Inferior parietal cortex (tissue), 1 donor: Measurements from ENCODE around the gene POU3F4.
A peak's percentile ranks its signal among the peaks of the same experiment; 100 is the strongest.

Experiments
- DNase-seq: peaks from one replicate; pipeline ENCODE4 v3.0.0-alpha.2; 2016; ENCODE audit errors: extremely low spot score

The POU3F4 gene

DNA sequence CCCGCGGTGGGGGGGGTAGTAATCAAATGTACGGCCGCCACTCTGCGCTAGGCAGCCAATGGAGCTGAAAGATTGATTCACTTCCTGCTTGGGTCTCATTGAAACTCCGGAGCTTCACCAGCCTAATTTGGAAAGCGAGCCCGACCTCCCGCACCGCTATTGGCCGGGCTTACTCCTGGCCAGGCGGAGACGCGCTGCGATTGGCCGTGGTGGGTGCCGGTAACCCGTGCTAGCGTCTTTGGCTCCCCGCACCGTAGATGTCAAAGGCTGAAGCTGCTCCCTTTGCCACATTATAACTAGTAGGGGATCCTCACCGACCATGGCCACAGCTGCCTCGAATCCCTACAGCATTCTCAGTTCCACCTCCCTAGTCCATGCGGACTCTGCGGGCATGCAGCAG, at the start of gene POU3F4:
TSS of gene POU3F4 (plus strand) at position 285 of the 400 bp plus-strand sequence. CDS start at position 320, 35 bp downstream.
- DNase-seq, result peak; percentile 10

DNA sequence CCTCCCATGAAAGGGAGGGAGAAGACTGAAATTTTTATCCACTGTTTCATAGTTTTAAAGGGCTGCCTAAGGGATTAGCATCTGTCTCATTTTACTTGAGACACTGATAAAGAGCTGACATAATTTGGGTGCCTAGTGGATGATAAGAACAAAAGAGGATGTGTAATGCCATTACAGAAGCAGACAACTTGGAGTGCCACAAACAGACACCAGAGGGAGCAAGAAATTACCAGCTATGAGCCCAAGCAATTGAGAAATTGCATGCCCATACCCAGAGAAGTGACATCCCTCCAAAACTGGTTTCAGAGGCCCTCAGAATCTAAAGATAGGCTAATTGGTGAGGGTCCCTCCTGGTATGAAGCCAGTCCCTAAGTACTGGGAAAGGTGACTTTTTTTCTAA, 38.5 kb upstream of the POU3F4 start:
- peak; percentile 13 for DNase-seq

DNA sequence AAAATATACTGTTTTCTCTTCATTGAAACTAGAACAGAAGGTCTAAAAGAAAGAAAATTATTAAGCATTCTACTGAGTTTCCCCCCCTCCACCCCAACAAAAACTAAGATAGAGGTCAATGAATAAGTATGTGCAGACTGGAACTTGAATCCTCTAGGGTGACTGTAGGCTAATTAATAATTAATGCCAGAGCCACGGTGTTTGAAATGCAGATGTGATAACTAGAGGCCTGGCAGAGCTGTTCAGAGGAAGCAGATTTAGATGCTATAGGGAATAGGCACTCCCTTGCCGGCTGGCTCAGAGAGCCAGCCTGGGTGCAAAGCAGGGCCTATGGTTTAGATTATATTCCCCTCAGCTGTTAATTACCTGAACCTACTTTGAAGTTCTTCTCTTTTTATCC, 12.2 kb upstream of the POU3F4 start:
- DNase-seq, result no peak

DNA sequence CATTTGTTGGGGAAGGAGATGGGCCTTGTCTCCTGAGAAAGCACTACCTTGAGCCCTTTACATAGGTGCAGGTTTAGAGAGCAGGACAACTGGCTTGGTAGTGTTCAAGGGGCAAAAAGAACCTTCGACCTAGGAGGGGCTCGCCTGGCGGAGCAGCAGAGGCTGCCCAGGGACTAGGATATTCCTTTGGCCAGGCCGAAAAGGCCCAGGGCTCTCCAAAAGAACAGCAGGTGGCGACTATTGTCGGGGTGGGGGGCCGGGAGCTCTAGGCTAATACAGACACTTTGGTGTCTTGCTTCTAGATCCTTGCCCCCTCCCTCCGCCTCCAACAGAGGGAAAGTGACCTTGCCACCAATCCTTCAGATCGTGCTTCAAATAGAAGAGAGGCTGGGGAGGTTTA, 7.1 kb upstream of the POU3F4 start:
- DNase-seq, result no peak

DNA sequence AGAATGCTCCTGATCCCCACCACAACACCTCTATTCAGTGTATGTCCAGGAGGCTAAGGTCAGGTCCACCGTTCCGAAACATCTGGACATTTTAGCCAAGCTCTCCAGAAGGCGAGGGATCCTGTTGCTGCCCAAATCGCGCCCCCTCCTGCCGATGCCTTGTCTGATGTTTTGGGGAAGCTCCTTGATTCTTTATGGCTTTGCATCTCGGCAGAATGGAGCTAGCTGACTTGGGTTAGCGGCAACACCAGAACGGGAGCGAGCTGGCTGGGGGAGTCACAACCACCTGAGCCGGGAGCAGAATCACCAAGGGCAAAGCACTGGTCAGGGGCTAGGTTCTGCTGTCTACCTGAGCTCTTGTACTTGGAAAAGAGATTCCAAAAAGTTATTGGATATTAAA, 6.6 kb upstream of the POU3F4 start:
- no peak for DNase-seq

DNA sequence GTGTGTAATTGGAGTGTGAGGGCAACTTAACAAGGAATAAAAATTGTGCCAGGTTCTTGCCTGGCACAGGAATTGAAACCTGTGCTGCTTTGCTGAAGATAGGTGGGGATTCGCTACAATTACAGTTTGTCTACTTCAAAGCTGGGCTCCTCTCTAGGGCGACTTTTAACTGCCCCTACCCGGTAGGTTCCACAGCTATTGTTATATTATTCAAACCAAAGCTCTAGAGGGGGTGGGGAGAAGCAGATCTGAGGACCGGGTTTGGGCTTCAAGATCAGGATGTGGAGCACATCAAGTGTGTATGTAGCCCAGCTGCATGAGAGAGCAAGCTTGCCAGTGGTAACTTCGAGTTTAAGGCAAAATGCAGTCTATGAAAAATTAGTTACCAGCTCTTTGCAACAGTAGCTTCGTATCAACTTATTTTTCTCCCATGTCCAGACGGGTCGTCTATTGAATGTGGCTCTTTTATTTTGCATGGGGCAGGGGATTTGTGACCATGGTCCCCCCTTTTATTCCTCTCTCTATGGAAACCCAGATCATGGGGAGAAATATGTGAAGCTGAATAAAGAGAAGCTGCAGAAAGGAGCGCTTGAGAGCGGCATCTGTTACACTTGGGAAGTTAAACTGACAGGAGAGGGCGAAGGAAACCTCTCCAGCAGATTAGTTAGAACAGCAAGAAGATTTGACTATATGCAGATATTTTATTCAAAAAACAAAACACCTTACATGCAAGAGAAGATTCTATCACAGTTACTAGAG, 3.2 kb upstream of the POU3F4 start:
- no peak for DNase-seq

DNA sequence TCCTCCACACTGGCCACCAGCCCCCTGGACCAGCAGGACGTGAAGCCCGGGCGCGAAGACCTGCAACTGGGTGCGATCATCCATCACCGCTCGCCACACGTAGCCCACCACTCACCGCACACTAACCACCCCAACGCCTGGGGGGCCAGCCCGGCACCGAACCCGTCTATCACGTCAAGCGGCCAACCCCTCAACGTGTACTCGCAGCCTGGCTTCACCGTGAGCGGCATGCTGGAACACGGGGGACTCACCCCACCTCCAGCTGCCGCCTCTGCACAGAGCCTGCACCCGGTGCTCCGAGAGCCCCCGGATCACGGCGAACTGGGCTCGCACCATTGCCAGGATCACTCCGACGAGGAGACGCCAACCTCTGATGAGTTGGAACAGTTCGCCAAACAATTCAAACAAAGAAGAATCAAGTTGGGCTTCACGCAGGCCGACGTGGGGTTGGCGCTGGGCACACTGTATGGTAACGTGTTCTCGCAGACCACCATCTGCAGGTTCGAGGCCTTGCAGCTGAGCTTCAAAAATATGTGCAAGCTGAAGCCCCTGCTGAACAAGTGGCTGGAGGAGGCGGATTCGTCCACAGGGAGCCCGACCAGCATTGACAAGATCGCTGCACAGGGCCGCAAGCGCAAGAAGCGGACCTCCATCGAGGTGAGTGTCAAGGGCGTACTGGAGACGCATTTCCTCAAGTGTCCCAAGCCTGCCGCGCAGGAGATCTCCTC, 600 bp downstream of the POU3F4 start:
- DNase-seq, result no peak

DNA sequence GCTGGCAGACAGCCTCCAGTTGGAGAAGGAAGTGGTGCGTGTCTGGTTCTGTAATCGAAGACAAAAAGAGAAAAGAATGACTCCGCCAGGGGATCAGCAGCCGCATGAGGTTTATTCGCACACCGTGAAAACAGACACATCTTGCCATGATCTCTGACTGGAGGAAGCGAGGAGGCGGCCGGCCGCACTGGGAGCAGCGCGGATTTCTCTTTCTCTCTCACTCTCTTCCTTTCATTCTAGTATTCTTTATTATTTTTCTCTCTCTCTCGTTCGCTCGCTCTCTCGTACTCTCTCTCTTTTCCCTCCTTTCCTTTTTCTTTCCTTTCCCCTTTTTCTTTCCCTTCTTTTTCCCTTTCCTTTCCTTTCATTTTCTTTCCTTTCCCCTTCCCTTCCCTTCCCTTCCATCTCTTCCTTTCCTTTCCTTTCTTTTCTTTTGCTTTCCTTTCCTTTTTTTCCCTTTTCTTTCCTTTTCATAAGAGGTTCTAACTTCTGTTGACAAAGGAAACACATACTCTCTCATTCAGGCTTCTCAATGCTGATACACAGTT, 1.2 kb downstream of the POU3F4 start:
- no peak for DNase-seq

DNA sequence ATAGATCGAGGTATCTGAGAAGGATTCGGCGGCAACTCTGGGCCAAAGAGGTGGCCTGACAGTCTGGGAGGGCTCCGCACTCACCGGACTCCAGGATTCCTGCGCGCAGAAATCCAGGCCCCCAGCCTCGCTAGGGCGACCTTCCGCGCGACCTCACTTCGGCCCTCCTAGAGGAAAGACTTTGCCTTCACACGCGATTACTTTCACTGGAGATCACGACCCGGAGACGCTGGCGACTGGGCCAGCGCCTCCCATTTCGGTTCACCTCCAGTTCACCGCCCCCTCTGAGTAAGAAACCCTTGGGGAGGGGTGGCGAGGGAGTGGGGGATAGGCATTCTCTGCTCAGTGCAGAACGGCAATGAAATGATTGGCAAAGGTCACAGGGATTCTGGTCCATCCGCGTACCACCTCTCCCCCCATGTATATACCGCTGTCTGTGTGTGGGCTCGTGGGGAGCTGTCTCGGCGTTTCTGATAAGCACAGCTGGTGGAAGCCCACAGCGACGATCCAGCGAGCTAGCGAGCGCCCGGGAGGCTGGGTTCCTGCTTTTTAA, 2.5 kb downstream of the POU3F4 start:
- DNase-seq, result no peak

DNA sequence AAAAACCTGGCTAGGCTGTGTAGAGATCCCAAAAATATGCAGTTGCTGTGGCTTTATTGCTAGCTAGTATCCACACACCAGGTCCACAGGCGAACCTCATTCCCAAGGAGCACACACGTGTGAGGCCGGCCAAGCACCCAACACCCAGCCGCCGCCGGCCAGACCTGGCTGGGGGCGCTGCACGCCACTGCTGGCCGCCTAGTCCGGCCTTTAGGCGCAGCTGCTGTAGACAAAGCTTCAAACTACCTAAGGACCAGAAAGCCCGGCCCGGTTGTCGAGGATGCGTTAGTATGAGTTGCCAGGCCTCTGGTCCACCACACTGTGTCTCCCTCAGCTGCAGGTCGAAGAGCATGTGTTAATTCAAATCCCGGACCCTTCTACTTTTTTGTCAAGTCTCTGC, 3.1 kb downstream of the POU3F4 start:
- DNase-seq, result no peak

DNA sequence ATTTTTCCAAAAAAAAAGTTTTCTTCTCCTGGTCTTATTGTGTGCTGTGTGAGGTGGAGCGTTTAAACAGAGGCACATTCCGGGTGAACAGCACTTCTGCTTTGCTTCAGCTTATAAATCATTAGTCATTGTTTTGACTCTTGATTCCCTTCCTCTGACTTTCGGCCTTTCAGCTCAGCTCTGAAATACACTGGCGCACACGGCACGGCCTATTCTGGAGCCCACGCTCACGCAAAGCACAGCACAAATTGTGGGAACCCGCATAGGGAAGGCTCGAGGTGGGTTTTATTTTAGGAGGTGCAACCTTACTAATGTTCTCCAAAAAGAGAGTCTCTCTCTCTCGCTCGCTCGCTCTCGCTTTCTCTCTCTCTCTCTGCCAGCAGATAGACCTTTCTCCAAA, 4.0 kb downstream of the POU3F4 start:
- DNase-seq, result no peak

DNA sequence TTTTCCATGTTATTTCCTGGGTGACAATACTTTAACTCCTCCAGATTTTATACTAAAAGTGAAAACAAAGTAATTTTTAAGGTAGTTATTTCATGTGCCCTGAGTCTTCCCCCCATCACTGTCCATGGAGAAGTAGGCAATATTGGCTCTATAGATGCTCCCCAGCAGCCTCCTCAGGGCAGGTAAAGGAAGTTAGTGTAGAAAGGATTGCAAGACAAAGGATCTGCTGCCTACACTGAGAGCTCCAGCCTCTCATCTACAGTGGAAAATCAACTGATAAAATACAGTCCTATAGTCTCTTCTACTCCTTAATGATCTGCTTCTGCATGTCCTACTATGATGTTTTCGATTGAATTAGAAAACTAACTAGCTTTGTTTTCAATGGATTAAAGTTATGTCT, 8.5 kb downstream of the POU3F4 start:
- DNase-seq, result no peak

DNA sequence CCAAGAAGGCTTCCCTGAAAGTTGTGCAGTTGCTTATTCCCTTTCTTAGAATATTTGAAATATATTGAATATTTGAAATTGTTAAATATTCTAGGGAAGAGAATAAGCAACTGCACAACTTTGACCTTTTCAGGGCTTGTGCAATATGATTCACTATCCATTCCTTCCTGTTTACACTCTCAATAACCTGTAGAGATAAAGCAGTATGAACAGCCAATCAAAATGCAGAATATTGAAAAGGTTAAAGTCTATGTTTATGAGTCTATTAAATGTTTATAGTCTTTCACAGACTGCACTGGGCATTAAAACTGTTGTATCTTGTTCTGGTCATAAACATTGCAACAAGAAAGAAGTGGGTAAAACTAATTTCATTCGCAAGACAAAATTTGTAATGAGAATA, 13.8 kb downstream of the POU3F4 start:
- DNase-seq, result no peak

DNA sequence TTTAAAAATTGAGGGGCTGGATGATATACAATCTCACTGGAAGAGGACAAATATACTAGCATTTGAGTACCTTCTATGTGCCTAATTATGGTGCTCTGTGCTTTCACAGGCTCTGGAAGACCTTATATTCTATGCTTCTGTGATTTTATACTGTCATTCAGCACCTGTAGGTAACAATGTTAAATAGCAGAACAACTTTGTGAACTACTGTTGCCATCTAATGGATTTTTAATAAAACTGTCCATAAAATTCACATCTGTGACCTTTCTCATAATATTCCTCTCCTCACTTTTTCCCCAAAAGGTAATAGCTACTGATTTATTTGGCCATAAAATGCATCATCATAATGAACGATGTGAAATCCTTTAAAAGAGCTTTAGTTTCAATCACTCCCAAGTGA, 21.9 kb downstream of the POU3F4 start:
- no peak for DNase-seq

DNA sequence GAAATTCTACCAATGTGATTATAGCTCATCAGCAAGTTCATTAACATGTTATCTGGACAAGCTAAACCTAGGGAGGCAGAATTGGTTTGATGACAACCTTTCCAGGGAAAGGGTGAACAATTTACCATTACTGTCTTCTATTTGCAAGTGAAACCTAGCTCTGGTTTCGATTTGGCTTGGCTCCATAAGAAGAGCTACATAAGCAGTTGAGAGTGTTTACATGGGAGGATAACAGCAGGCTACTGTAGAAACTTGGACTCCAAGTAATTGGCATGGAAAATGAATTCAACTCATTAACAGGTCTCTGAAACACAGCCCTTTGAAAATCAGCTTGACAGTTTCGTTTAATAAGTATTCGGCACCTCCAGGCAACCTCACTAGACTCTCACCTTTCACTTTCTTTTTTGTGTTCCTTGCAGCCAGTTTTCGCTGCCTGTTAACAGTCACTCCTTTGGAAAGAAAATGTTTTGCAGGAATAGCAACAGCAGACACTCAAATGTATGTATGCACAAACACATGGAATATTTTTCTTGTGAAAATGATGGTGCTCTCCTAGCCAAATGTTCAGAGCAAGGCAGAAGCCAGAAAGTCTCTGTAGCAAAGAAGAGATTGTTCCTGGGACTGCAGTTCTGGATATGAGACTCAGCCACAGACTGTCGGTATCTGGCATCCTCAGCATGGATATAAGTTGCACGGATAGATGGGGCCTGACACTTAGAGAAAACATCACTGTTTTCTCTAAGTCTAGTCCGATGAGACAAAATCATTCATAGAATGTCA, 27.5 kb downstream of the POU3F4 start:
- DNase-seq, result no peak
